HCT116 (cell line): ENCODE measurements around the gene SEPTIN5.

Experiments
- YY1 ChIP-seq: IDR thresholded peaks from 2 replicates; pipeline ENCODE4 v1.6.1; 2011; ENCODE audit warnings: low read length, low read depth, moderate library complexity, mild to moderate bottlenecking; ENCODE audit not compliant: insufficient replicate concordance; ENCODE audit errors: extremely low read depth
- TF ChIP-seq, protein P1 (sequence below), 3 experiments: fragments of 200-600 bp in 1 of 3; sonication (generic) in 1 of 3; IDR thresholded peaks in 2 of 3; conservative IDR thresholded peaks in 1 of 3; 2 replicates each; pipeline ENCODE4 v1.5.1; 2012 to 2017; ENCODE audit warnings: low read depth in 2 of 3, low read length in 2 of 3, antibody characterized with exemption in 1 of 3, borderline replicate concordance in 1 of 3, control low read depth in 1 of 3, mild to moderate bottlenecking in 1 of 3, mixed read lengths in 1 of 3, mixed run types in 1 of 3, moderate library complexity in 1 of 3; ENCODE audit not compliant: insufficient read depth in 1 of 3

DNA sequence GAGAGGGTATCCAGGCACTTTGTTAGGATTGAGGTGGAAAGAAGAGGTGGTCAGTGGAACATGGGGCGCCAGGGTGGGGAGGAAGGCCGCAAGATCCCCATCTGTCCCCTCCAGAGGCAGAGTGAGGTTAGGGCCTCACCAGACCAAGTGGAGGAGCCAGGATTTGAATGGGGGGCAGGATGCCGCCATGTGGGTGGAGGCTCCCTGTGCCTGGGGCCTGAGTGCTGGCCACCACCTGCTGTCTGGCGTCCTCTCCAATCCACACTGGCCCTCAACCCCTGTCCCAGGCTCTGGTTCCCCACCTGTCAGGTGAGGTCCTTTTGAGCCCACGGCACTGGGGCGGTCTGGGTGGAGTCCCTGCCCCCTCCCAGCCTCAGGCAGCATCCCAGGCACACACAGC, 28.8 kb downstream of the SEPTIN5 start:
- TF ChIP-seq, protein P1, sequence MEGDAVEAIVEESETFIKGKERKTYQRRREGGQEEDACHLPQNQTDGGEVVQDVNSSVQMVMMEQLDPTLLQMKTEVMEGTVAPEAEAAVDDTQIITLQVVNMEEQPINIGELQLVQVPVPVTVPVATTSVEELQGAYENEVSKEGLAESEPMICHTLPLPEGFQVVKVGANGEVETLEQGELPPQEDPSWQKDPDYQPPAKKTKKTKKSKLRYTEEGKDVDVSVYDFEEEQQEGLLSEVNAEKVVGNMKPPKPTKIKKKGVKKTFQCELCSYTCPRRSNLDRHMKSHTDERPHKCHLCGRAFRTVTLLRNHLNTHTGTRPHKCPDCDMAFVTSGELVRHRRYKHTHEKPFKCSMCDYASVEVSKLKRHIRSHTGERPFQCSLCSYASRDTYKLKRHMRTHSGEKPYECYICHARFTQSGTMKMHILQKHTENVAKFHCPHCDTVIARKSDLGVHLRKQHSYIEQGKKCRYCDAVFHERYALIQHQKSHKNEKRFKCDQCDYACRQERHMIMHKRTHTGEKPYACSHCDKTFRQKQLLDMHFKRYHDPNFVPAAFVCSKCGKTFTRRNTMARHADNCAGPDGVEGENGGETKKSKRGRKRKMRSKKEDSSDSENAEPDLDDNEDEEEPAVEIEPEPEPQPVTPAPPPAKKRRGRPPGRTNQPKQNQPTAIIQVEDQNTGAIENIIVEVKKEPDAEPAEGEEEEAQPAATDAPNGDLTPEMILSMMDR (IDR thresholded peaks at IDR 0.05 in 2 of 3, conservative IDR thresholded peaks at IDR 0.05 in 1 of 3; ENCODE audit: borderline replicate concordance in 1 of 3, insufficient read depth in 1 of 3, low read depth in 2 of 3, low read length in 2 of 3): no peak
- TF ChIP-seq YY1: no peak
